Transverse colon (tissue), 4 donors: ENCODE results near the gene NR2F6. TPM values are rescaled to one million over a fixed set of nuclear protein-coding genes. Genes with fewer than 3 reads are reported as not detected.

Experiments used
- DNase-seq: peaks from one replicate; pipeline ENCODE4 v3.0.0-alpha.2; 2019
- H3K27ac ChIP-seq, 4 donors: fragments of 200-600 bp; sonication (generic); 2 replicates each; pipeline ENCODE4 v1.5.1; 2016 to 2018; ENCODE audit warnings: inconsistent platforms in 4 of 4
- H3K27me3 ChIP-seq: fragments of 200-600 bp; sonication (generic); 2 replicates; pipeline ENCODE4 v1.5.1; 2017; ENCODE audit warnings: inconsistent platforms
- H3K36me3 ChIP-seq, 4 donors: fragments of 200-600 bp; sonication (generic); 2 replicates each; pipeline ENCODE4 v1.5.1; 2017 to 2019; ENCODE audit warnings: inconsistent platforms in 4 of 4
- H3K4me1 ChIP-seq, 4 donors: fragments of 200-600 bp; sonication (generic); 2 replicates each; pipeline ENCODE4 v1.5.1; 2017 to 2020; ENCODE audit warnings: inconsistent platforms in 4 of 4
- H3K4me3 ChIP-seq, 4 donors: fragments of 200-600 bp; sonication (generic); 1 replicate in 1 of 4; 2 replicates in 3 of 4; pipeline versions ENCODE4 v1.5.1 to v1.6.1; 2017 to 2019; ENCODE audit warnings: inconsistent platforms in 4 of 4
- H3K9me3 ChIP-seq, 2 donors: fragments of 200-600 bp; sonication (generic); 2 replicates each; pipeline ENCODE4 v1.5.1; 2017 to 2019; ENCODE audit warnings: inconsistent platforms in 2 of 2
- EP300 ChIP-seq: sonication (generic); formaldehyde crosslinking; IDR thresholded peaks from one replicate; pipeline ENCODE4 v1.6.1; 2017; ENCODE audit warnings: antibody characterized with exemption, low read depth
- POLR2A ChIP-seq: fragments of 450-650 bp; IDR thresholded peaks from one replicate; pipeline ENCODE4 v1.6.1; 2016; ENCODE audit warnings: antibody characterized with exemption, mild to moderate bottlenecking, moderate library complexity
- POLR2AphosphoS5 ChIP-seq, 3 donors: sonication (generic); formaldehyde crosslinking; IDR thresholded peaks; one replicate each; pipeline ENCODE4 v1.6.1; 2016; ENCODE audit warnings: antibody characterized with exemption in 3 of 3
- WGBS, 2 donors: methylation state at CpG; one replicate each; pipeline ENCODE4 v1.1.5; 2018; ENCODE audit warnings: low coverage in 1 of 2; 5-methylcytosine and 5-hydroxymethylcytosine counted together
- in situ Hi-C, 4 donors: fragments of 200-750 bp; cut with MboI; loops; one replicate each; pipeline versions ENCODE4 v1.15.0 to v1.15.1; 2017; ENCODE audit warnings: low sequenced_read_pairs in 3 of 4, low pct_ligation_motif_present in 1 of 4, low pct_unique_long_range_greater_than_20kb in 1 of 4
- intact Hi-C: fragments of 100-400 bp; cut with DNase I; formaldehyde crosslinking; loops from one replicate; pipeline ENCODE4 v1.15.1; 2023; ENCODE audit warnings: low total_unique reads
- total RNA-seq, 4 donors: library from RNA; depleted of rRNA; stranded (reverse); fragments of >200 nt; gene quantifications; one replicate each; pipeline ENCODE4 v1.1.0, GENCODE V29; 2016
- TF ChIP-seq, protein P1 (sequence below), 5 experiments: fragments of 200-600 bp in 3 of 5; fragments of 450-650 bp in 2 of 5; sonication (generic) in 3 of 5; IDR thresholded peaks; 1 replicate in 2 of 5; 2 replicates in 3 of 5; pipeline ENCODE4 v1.5.1; 2016 to 2017; ENCODE audit warnings: antibody characterized with exemption in 5 of 5, inconsistent platforms in 3 of 5, mild to moderate bottlenecking in 2 of 5, moderate library complexity in 1 of 5

NR2F6 gene
- total RNA-seq, 4 donors from 2014 or later, result 156 to 362 (median 206) TPM

DNA sequence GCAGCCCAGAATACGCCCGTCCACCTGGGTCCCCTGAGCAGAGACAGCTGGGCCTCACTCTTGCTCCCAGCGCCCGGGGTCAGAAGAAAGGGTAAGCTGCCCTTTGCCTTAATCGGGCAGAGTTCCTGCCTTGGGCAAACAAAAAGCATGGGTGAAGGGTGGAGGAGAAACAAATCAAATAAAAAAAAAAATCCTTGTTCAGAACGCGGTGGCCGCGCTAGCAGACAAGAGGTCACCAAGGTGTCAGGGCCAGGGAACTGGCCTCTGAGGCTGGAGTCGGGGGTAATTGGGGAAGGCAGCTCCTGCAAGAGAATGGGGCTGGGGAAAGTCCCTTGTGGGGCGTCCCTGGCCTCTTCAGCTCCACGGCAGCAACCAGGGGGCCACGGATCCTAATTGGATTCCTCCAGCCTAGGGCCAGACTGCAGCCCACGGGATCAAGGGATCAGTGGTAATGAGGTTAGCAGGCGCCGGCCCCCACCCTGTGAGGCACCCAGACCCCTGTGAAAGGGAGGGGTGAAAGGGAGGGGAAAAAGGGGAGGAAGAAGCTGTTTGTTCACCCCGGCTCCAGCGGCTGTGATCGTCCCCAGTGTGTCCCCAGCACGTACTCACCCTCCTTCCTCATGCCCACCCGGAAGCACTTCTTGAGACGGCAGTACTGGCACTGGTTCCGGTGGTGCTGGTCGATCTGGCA lies 5.5 kb downstream of the NR2F6 start:
- Histone ChIP-seq H3K27me3 (no peaks in the 10 kb centered on the region), H3K4me3 (peak overlapping the region in 2 of 4 donors; percentile 4 to 19), H3K36me3 (no peaks in the 10 kb centered on the region), H3K9me3 (no peaks in the 10 kb centered on the region), H3K27ac (peak overlapping the region; percentile 89 to 95 (median 94)), H3K4me1 (peaks cover 21 to 80% (median 60%) of the 10 kb centered on the region in 4 donors)
- in situ Hi-C loops (no loop called here), intact Hi-C loops (no loop called here)
- TF ChIP-seq POLR2AphosphoS5 (IDR thresholded peaks at IDR 0.05) (peak in 1 of 3 donors; percentile 7), POLR2A (no peak)
- WGBS, 2 donors, result 34 to 49% methylated on average over 16 to 24 of the region's 24 CpGs
- peak; percentile 58 for DNase-seq

DNA sequence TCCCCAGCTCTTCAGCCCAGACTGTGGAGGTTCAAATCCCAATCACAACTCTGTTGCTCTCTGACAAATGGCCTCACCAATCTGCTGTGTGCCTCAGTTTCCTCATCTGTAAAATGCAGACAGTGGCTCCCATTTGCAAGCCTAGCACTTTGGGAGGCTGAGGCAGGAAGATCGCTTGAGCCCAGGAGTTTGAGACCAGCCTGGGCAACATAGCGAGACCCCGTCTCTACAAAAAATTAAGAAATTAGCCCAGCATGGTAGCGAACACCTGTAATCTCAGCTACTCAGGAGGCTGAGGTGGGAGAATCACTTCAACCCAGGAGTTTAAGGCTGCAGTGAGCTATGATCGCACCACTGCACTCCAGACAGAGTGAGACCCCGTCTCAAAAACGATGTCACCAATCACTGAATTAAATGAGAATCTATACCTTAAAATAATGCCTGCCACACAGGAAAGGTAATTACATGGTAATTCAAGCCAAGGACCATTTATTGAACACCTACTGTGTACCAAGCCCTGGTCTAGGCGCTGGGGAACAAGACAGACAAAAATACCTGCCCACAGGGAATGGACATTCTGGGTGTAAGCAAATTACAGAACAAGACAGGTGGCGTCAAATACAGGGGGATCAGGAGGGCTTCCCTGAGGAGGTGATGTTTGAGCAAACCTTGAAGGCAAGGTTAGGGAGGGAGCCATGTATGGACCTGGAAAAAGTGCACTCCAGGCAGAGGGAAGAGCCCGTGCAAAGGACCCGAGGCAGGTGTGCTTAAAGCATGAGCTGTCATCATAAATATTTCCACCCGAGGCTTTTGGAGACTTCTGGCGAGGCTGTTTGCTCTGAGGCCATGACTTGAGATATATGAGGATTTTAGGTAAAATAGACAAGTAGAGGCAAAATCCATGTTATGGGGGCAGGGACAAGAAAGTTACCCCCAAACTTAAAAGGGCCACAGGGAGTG lies 7.7 kb downstream of the NR2F6 start:
- in situ Hi-C loops (no loop called here), intact Hi-C loops (no loop called here)
- H3K27ac ChIP-seq, result peak overlapping the region in 2 of 4 donors; percentile 3 to 89
- H3K9me3 ChIP-seq, result no peaks in the 10 kb centered on the region
- no peak overlapping the region for H3K4me3 ChIP-seq
- TF ChIP-seq, protein P1, sequence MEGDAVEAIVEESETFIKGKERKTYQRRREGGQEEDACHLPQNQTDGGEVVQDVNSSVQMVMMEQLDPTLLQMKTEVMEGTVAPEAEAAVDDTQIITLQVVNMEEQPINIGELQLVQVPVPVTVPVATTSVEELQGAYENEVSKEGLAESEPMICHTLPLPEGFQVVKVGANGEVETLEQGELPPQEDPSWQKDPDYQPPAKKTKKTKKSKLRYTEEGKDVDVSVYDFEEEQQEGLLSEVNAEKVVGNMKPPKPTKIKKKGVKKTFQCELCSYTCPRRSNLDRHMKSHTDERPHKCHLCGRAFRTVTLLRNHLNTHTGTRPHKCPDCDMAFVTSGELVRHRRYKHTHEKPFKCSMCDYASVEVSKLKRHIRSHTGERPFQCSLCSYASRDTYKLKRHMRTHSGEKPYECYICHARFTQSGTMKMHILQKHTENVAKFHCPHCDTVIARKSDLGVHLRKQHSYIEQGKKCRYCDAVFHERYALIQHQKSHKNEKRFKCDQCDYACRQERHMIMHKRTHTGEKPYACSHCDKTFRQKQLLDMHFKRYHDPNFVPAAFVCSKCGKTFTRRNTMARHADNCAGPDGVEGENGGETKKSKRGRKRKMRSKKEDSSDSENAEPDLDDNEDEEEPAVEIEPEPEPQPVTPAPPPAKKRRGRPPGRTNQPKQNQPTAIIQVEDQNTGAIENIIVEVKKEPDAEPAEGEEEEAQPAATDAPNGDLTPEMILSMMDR (IDR thresholded peaks at IDR 0.05), result no peak
- no peak for TF ChIP-seq POLR2AphosphoS5 (IDR thresholded peaks at IDR 0.05)
- no peak for TF ChIP-seq POLR2A
- TF ChIP-seq EP300, result no peak
- H3K27me3 ChIP-seq, result no peaks in the 10 kb centered on the region
- peaks cover 0 to under 1% (median 0%) of the 10 kb centered on the region in 4 donors for H3K36me3 ChIP-seq
- peaks cover 24 to 84% (median 61%) of the 10 kb centered on the region in 4 donors for H3K4me1 ChIP-seq
- DNase-seq, result no peak
- 87 to 98% methylated on average over 8 to 13 of the region's 13 CpGs for WGBS, 2 donors

DNA sequence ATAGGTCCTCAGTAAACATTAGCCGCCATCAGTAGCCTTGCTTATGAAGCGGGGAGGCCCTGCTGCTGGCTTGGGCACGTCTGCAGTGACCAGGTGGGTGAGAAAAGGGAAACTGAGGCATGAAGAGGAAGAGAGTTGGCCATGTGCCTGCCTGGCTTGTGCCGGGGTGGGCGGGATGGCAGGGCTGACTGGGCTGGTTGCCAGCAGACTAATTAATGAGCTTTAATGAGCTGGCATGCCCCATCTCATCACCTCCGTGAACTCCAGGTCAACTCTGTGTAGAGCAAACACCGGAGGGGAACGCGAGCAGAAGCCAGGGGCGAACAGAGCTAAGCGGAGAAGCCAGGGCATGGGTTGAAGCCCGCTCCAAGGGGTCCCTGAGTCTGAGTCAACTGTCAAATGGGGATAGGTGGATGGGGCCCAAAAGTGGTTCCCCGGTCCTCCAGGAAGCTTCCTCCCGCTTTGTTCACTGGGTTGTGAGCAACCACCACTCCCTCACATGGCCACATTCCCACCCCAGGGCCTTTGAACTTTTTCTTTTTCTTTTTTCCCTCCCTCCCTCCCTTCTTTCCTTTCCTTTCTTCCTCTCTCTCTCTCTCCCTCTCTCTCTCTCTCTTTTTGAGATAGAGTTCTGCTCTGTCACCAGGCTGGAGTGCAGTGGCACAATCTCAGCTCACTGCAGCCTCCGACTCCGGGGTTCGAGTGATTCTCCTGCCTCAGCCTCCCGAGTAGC lies 8.7 kb downstream of the NR2F6 start:
- Histone ChIP-seq H3K9me3 (no peaks in the 10 kb centered on the region), H3K4me3 (no peak overlapping the region), H3K4me1 (peaks cover 19 to 73% (median 50%) of the 10 kb centered on the region in 4 donors), H3K27ac (peak overlapping the region; percentile 75 to 91 (median 85)), H3K27me3 (no peaks in the 10 kb centered on the region), H3K36me3 (peaks cover 0 to 11% (median 2%) of the 10 kb centered on the region in 4 donors)
- intact Hi-C loops (no loop called here), in situ Hi-C loops (no loop called here)
- 80 to 82% methylated on average over 1 to 18 of the region's 18 CpGs for WGBS, 2 donors
- TF ChIP-seq POLR2AphosphoS5 (IDR thresholded peaks at IDR 0.05) (no peak), EP300 (no peak), POLR2A (no peak)
- TF ChIP-seq, protein P1 (IDR thresholded peaks at IDR 0.05), result no peak
- DNase-seq, result no peak

DNA sequence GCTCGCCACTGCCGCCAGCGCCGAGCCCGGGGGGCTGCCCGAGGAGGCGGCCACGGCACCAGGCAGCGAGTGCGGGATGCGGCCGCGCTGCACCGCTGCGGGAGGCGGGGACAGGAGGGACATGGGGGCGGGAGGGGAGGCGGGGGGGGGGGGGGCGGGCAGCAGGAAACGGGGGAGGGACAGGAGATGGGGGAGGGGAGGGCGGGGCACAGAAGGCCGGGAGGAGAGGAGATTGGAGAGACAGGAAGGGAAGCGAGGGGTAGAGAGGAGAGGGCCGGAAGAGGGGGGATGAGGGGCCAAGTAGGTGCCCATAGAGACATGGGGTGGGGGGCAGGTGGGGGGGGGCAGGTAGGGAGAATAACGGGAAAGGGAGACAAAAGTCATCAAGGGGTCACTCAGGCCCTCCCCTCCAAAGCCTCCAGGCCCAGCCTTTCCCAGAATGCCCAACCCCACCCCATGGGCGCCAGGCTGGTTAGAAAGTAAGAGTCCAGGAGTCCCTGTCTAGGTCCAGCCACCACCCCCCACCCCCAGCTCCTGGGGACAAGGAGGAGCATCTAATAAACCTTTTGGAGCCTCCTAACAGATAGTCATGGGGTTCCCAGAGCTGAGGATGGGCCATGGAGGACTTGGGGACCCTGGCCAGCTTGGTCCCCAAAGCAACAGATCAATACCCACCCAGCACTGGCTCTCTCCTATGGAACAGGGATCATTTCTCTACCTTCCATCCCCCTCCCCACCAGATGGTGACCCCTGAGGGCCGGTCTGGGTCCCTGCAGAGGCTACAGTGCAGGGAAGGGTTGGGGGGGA lies 9.5 kb downstream of the NR2F6 start:
- Histone ChIP-seq H3K4me3 (peak overlapping the region; percentile 27 to 58 (median 44)), H3K36me3 (peaks cover 0 to 19% (median 5%) of the 10 kb centered on the region in 4 donors), H3K4me1 (peaks cover 15 to 65% (median 42%) of the 10 kb centered on the region in 4 donors), H3K9me3 (no peaks in the 10 kb centered on the region), H3K27me3 (no peaks in the 10 kb centered on the region), H3K27ac (peak overlapping the region; percentile 75 to 91 (median 85))
- in situ Hi-C loops, result no loop called here
- 12 to 20% methylated on average over 2 to 15 of the region's 27 CpGs for WGBS, 2 donors
- intact Hi-C loops, result no loop called here
- no peak for TF ChIP-seq EP300
- TF ChIP-seq POLR2AphosphoS5 (IDR thresholded peaks at IDR 0.05), result no peak
- TF ChIP-seq, protein P1 (IDR thresholded peaks at IDR 0.05), result no peak
- TF ChIP-seq POLR2A, result no peak
- DNase-seq, result peak; percentile 55
